GM18498 (cell line): ENCODE measurements around the gene KRT33B.
"Not testable (repeated sequence)": the region's sequence is repeated elsewhere in the genome, so short reads cannot be mapped to it uniquely, and the experiment has no call there.

Source experiments
- ATAC-seq: cut with Tn5 transposase; IDR thresholded peaks from one replicate; pipeline ENCODE4 v1.9.1; 2021; ENCODE audit warnings: mild to moderate bottlenecking, moderate library complexity; ENCODE audit not compliant: unreplicated experiment

KRT33B gene

DNA sequence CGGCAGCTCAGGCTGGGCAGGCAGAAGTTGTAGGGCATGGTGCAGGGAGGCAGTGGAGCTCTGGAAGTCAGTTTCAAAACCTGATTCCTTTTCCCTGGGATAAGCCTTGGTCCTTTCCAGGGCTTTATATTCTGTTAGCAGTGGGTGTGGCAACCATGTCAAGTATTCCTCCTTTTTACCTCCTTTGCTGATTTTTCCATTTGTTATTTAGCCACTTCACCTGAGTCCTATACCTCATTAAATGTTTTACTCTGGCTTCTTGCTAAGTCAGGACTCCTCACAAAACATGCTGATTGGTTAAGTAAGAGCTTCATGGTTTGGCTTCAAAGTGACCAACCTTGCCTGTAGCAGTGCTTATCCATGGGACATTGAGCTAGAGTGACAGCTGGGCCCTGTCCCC, at the start of gene KRT33B:
TSS of gene KRT33B (minus strand) at position 101 of the 400 bp plus-strand sequence. CDS start at position 38, 63 bp downstream.
- no peak for ATAC-seq

- ATAC-seq, result no peak
These were observed 48.7 kb upstream of the KRT33B start for GRCh38 chr17:41418116-41418860.

GRCh38 chr17:41417576-41418015, 48.0 kb upstream of the KRT33B start:
- no peak for ATAC-seq

GRCh38 chr17:41417127-41417526, 47.5 kb upstream of the KRT33B start:
- no peak for ATAC-seq

- no peak for ATAC-seq
These were observed 46.9 kb upstream of the KRT33B start for GRCh38 chr17:41416479-41416878.

DNA sequence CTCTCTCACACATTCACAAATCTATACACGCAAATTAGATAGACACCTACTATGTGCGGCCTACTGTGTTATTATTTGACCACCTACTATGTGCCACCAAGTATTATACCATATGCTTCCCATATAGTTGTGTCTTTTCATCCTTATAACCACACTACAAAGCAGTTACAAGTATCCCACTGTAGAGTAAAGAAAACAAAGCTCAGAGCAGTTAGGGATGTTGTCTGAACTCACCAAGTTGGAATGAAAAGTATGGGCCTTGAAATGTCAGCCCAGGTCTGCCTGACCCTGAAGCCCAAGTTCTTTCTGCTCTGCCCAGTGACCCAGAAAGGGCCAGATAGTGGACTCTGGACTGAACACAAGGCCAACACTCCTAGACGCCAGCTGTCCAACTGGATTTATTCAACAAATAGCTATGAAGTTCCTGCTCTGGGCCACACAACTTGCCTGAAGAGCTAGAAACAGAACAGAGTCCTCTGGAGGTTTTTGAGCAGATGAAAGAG, 46.3 kb upstream of the KRT33B start:
- no peak for ATAC-seq

- no peak for ATAC-seq
These were observed 45.8 kb upstream of the KRT33B start for GRCh38 chr17:41415411-41415810.

- ATAC-seq, result no peak
These were observed 44.4 kb upstream of the KRT33B start for GRCh38 chr17:41413982-41414381.

DNA sequence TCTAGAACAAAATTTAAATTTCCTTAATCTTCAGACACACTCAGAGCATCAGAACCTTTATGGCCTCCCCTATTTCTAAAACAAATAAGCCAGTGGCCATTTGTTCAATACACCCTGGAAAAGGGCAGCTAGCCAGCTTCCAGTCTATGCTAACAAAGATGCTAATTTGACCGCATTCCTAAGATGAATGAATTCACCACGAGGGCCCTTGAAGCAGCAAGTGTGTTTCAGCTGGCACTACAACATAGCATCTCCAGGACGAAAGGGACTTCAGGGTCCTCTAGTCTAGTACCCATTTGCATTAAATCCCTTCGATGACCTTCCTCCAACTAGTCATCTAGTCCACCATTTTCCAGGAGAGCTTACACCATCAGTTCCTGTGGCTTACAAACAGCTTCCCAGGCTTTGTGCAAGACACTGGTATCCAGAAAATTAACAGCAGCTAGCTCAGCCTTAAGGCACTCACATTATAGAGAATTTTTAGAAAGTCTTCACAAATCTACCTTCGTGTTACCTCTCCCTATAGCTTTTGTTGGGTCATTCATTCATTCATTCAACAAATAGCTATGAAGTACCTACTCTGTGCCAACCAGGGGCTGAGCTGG, 43.8 kb upstream of the KRT33B start:
- no peak for ATAC-seq

DNA sequence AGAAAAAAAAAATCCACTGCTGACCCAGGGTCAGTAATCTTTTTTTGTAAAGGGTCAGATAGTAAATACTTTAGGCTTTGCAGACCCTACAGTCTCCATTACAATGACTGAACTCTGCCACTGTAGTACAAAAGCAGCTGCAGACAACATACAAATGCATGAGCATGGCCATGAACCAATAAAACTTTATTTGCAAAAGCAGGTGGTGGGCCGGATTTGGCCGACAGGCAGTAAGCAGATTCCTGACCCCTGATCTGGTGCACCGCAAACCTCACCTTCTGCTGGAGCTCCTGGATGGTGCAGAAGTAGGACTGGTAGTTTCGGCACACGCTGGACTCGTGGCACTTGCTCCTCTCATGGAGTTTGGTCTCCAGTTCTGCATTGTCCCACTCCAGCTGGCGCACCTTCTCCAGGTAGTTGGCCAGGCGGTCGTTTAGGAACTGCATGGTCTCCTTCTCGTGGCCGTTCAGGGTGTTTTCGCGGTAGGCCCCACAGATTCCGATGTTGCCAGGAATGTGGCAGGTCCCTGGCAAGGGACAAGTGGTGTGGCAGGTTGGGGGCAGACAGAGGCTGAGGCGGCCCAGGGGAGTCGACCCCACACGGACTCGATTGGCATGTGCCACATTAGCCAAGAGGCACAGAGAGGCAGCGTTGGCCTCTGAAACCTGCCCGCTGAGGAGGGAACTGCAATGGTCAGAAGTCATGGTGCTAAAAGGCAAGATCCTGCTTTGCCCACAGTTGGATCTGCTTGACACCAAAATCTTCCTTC, 41.6 kb upstream of the KRT33B start:
- ATAC-seq, result no peak

GRCh38 chr17:41407226-41407625, 37.6 kb upstream of the KRT33B start:
- ATAC-seq, result no peak

DNA sequence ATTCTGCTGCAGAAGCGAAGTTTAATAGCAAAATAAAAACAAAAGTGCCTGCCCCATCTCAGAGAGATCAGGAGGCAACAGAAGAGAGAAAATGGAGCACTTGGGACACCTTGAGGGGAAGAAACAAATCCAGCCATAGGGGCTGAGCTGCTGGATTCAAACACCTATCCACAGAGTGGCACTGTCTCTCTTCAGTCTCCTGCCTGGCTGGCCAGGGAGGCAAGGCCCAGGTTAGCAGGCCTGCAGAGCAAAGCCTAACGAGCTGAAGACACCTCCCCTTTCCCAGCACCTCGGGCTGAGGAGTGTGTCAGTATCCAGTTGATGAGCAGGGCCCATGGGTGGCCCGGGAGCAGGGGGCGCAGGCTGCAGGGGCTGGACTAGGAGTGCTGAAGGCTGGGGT, 36.6 kb upstream of the KRT33B start:
- ATAC-seq, result no peak

DNA sequence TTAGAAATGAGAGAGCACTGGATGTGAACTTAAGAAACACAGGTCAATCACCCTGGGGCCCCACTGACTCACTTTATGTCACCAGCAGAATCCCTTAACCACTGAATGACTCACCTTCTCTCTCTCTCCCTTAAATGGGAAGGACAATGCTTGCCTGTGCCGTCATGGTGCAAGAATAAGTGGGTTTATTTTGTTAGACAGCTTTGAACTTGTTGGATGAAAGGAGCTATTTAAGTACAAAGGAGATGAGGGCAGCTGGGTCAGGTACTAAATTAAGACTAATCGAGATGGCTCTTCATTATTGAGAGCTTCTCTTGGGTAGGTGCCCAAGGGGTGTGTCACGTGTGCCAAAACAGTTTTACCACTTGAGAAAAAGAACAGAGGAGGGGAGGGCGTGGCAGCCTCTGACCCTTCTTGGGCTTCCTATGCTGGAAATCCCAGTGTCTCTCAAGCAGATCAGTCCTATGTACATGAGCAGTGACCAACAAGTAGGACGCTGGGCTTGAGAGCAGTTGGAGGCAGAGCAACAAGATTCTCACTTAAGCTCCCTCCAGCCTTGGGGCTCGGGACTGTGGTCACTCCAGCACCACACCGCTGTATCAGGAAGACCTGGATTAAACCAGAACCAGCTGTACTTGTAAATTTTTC, 34.5 kb upstream of the KRT33B start:
- ATAC-seq, result no peak

GRCh38 chr17:41403404-41404023, 33.9 kb upstream of the KRT33B start:
- no peak for ATAC-seq

DNA sequence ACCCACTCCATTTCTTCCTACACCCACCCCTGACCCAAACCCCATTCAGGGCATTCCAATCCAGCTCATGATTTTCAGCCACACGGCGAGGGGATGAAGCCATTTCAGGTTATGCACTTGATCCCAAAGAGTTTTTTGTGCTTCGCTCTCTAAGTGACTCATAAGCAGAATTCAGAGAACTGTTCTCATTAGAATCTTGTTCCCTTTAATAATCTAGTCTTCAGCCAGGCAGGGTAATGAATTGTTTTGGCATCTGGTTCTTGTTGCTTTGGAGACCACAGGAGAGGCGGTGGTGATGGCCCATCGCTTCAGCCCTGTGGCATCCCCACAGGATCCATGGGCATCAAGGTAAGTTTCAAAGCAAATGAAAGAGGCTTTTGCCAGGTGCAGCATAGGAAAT, 32.5 kb upstream of the KRT33B start:
- no peak for ATAC-seq

GRCh38 chr17:41396996-41397660, 27.5 kb upstream of the KRT33B start, which contains the start of gene KRT31:
Gene KRT31, minus strand, starts transcription at chr17:41397608. Its CDS starts 69 bp downstream, at chr17:41397539.
- ATAC-seq, result no peak

DNA sequence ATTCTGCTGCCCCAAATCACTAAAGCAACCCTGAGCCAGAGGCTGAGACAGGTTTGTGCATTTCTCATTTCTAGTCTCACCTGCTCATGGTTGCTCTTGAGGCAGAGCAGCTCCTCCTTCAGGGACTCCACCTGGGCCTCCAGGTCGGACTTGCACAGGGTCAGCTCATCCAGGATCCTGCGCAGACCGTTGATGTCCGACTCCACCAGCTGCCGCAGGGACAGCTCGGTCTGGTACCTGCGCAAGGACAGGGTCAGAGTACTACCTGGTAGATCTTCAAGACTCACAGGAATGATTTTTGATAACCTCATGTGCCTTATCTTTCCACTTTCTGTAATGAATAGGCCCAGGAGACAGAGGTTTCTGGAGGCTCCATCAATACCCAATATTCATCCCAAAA, 26.7 kb upstream of the KRT33B start:
- no peak for ATAC-seq

DNA sequence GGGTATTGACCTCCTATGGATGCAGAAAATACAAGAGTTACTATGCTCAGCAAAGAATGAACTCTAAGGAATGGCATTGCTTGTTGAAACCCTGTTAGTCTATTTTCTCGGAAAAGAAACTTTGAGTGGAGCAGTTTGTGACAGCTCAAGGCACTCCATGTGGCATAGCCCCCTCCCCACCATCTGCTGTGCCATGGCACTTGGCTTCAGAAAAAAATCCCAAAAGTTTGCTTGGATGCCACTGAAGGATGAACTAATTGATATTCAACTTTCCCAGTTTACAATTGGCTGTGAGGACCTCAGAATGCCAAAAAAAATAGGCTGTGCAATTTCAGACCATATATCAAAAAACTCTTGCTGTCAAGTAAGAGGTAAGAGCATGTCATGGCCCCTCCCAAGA, 26.0 kb upstream of the KRT33B start:
- no peak for ATAC-seq

GRCh38 chr17:41395044-41395443, 25.4 kb upstream of the KRT33B start:
- ATAC-seq, result not testable (repeated sequence)
